ENCODE measurements around the gene DDIT4L.

GRCh38 chr4:100166297-100167039 lies 23.8 kb downstream of the DDIT4L start:
- TF ChIP-seq EZH2 (IDR thresholded peaks at IDR 0.05; ENCODE audit: borderline replicate concordance, insufficient read depth, low read depth, low read length, poor library complexity, severe bottlenecking) (no peak), CTCF (IDR thresholded peaks at IDR 0.05) (no peak)

Data from B cell (primary cell).